H9 (cell line): ENCODE measurements around the gene TRPV5. TPM values are rescaled to one million over a fixed set of nuclear protein-coding genes. Genes with fewer than 3 reads are reported as not detected.
A peak's percentile ranks its signal among the peaks of the same experiment; 100 is the strongest.

Source experiments
- DNase-seq: peaks from one replicate; pipeline ENCODE4 v3.0.0-alpha.2; 2017
- H2AFZ ChIP-seq: one replicate; pipeline ENCODE4 v1.6.1; 2013; ENCODE audit warnings: mild to moderate bottlenecking, low read length, control low read depth, moderate library complexity
- H2AK5ac ChIP-seq: 2 replicates; pipeline ENCODE4 v1.6.1; 2013; ENCODE audit warnings: low read length, control low read depth, mixed read lengths; ENCODE audit not compliant: insufficient read length
- H2BK120ac ChIP-seq: one replicate; pipeline ENCODE4 v1.6.1; 2013; ENCODE audit warnings: low read depth, mild to moderate bottlenecking, low read length, control low read depth, inconsistent platforms; ENCODE audit not compliant: poor library complexity, severe bottlenecking
- H2BK12ac ChIP-seq: 2 replicates; pipeline ENCODE4 v1.6.1; 2013; ENCODE audit warnings: low read length, control low read depth, mixed read lengths, low read depth; ENCODE audit not compliant: insufficient read length
- H2BK15ac ChIP-seq: 2 replicates; pipeline ENCODE4 v1.6.1; 2013; ENCODE audit warnings: low read depth, low read length, control low read depth
- H2BK20ac ChIP-seq: one replicate; pipeline ENCODE4 v1.6.1; 2013; ENCODE audit warnings: low read depth, mild to moderate bottlenecking, low read length, control low read depth, inconsistent platforms; ENCODE audit not compliant: poor library complexity, severe bottlenecking
- H2BK5ac ChIP-seq: 2 replicates; pipeline ENCODE4 v1.6.1; 2013; ENCODE audit warnings: low read length, control low read depth, mixed read lengths; ENCODE audit not compliant: insufficient read length
- H3K14ac ChIP-seq: 2 replicates; pipeline ENCODE4 v1.6.1; 2013; ENCODE audit warnings: low read length, control low read depth; ENCODE audit not compliant: insufficient read depth
- H3K18ac ChIP-seq: 2 replicates; pipeline ENCODE4 v1.6.1; 2013; ENCODE audit warnings: low read depth, mild to moderate bottlenecking, mixed read lengths, low read length, control low read depth; ENCODE audit not compliant: insufficient read length
- H3K23ac ChIP-seq: 2 replicates; pipeline ENCODE4 v1.6.1; 2013; ENCODE audit warnings: low read length, control low read depth, mixed read lengths, low read depth; ENCODE audit not compliant: insufficient read length
- H3K23me2 ChIP-seq: 2 replicates; pipeline ENCODE4 v1.6.1; 2013; ENCODE audit warnings: low read depth, mild to moderate bottlenecking, mixed read lengths, low read length, control low read depth; ENCODE audit not compliant: insufficient read length, poor library complexity, severe bottlenecking
- H3K27ac ChIP-seq: 2 replicates; pipeline ENCODE4 v1.5.1; 2013; ENCODE audit warnings: low read length, control low read depth, mixed read lengths, low read depth; ENCODE audit not compliant: insufficient read length
- H3K27me3 ChIP-seq: 2 replicates; pipeline ENCODE4 v1.6.1; 2013; ENCODE audit warnings: low read length, control low read depth, inconsistent platforms; ENCODE audit not compliant: insufficient read depth
- H3K4ac ChIP-seq: 2 replicates; pipeline ENCODE4 v1.6.1; 2013; ENCODE audit warnings: low read depth, mild to moderate bottlenecking, control low read depth, inconsistent platforms, low read length, moderate library complexity
- H3K4me1 ChIP-seq: 2 replicates; pipeline ENCODE4 v1.6.1; 2013; ENCODE audit warnings: low read length, control low read depth, inconsistent platforms; ENCODE audit not compliant: insufficient read depth
- H3K4me2 ChIP-seq: 2 replicates; pipeline ENCODE4 v1.6.1; 2013; ENCODE audit warnings: low read length, control low read depth, mixed read lengths; ENCODE audit not compliant: insufficient read length, insufficient read depth
- H3K56ac ChIP-seq: 2 replicates; pipeline ENCODE4 v1.6.1; 2013; ENCODE audit warnings: low read depth, mild to moderate bottlenecking, mixed read lengths, low read length, control low read depth; ENCODE audit not compliant: insufficient read length
- H3K79me1 ChIP-seq: 2 replicates; pipeline ENCODE4 v1.6.1; 2013; ENCODE audit warnings: low read depth, mild to moderate bottlenecking, moderate library complexity, low read length, control low read depth, inconsistent platforms; ENCODE audit not compliant: insufficient read depth, poor library complexity, severe bottlenecking
- H3K79me2 ChIP-seq: 2 replicates; pipeline ENCODE4 v1.6.1; 2013; ENCODE audit warnings: low read length, control low read depth, inconsistent platforms; ENCODE audit not compliant: insufficient read depth
- H3K9ac ChIP-seq: 2 replicates; pipeline ENCODE4 v1.6.1; 2013; ENCODE audit warnings: low read length, control low read depth, mixed read lengths; ENCODE audit not compliant: insufficient read length; ENCODE audit errors: extremely low read depth
- H3K9me3 ChIP-seq: one replicate; pipeline ENCODE4 v1.6.1; 2013; ENCODE audit warnings: low read depth, low read length, inconsistent platforms; ENCODE audit not compliant: control insufficient read depth
- H3T11ph ChIP-seq: one replicate; pipeline ENCODE4 v1.6.1; 2013; ENCODE audit warnings: mild to moderate bottlenecking, low read length, control low read depth, inconsistent platforms
- H4K20me1 ChIP-seq: one replicate; pipeline ENCODE4 v1.6.1; 2013; ENCODE audit not compliant: control insufficient read depth, insufficient read length, insufficient read depth
- H4K5ac ChIP-seq: 2 replicates; pipeline ENCODE4 v1.6.1; 2013; ENCODE audit warnings: low read depth, mild to moderate bottlenecking, mixed read lengths, low read length, control low read depth; ENCODE audit not compliant: insufficient read length
- H4K8ac ChIP-seq: replicated peaks from 2 replicates; pipeline ENCODE4 v1.6.1; 2013; ENCODE audit warnings: low read length, control low read depth, mixed read lengths, low read depth; ENCODE audit not compliant: insufficient read length
- H4K91ac ChIP-seq: 2 replicates; pipeline ENCODE4 v1.6.1; 2013; ENCODE audit warnings: low read depth, mild to moderate bottlenecking, moderate library complexity, mixed read lengths, low read length, control low read depth; ENCODE audit not compliant: insufficient read length
- H3K27ac Mint-ChIP-seq, 3 experiments: 2 replicates in 2 of 3; 3 replicates in 1 of 3; pipeline ENCODE4 v1.8.0; 2020 to 2021; ENCODE audit warnings: mixed read lengths in 3 of 3, mild to moderate bottlenecking in 1 of 3, moderate library complexity in 1 of 3
- H3K27me3 Mint-ChIP-seq: 2 replicates; pipeline ENCODE4 v1.8.0; 2021; ENCODE audit warnings: low read depth, mild to moderate bottlenecking, moderate library complexity, mixed read lengths
- H3K36me3 Mint-ChIP-seq, 3 experiments: 2 replicates in 2 of 3; 3 replicates in 1 of 3; pipeline ENCODE4 v1.8.0; 2020 to 2021; ENCODE audit warnings: low read depth in 3 of 3, mixed read lengths in 3 of 3; ENCODE audit not compliant: insufficient read depth in 1 of 3
- H3K4me1 Mint-ChIP-seq, 2 experiments: 2 replicates each; pipeline ENCODE4 v1.8.0; 2020; ENCODE audit warnings: mixed read lengths in 2 of 2
- H3K4me3 Mint-ChIP-seq, 2 experiments: 2 replicates in 1 of 2; 3 replicates in 1 of 2; pipeline ENCODE4 v1.8.0; 2020 to 2021; ENCODE audit warnings: mild to moderate bottlenecking in 2 of 2, mixed read lengths in 2 of 2, moderate library complexity in 1 of 2
- H3K9me3 Mint-ChIP-seq, 2 experiments: 2 replicates in 1 of 2; 3 replicates in 1 of 2; pipeline ENCODE4 v1.8.0; 2020; ENCODE audit warnings: mild to moderate bottlenecking in 2 of 2, mixed read lengths in 2 of 2, moderate library complexity in 1 of 2
- WGBS: extraction: QIAGEN DNeasy Blood & Tissue Kit; methylation state at CpG from one replicate; pipeline ENCODE4 v1.1.7; 2013; ENCODE audit warnings: missing lambda C conversion rate, low lambda C conversion rate, mixed read lengths; ENCODE audit not compliant: insufficient read length; ENCODE audit errors: extremely low coverage; 5-methylcytosine and 5-hydroxymethylcytosine counted together
- total RNA-seq: library from RNA; stranded (reverse); gene quantifications from 2 replicates; pipeline ENCODE4 v1.2.1, GENCODE V29; 2021
- TF ChIP-seq, protein P1 (sequence below): fragments of 200-600 bp; sonication (generic); conservative IDR thresholded peaks from 3 replicates; pipeline ENCODE4 v1.8.0; 2021; ENCODE audit warnings: antibody characterized with exemption, mild to moderate bottlenecking

Gene TRPV5
- total RNA-seq, 1 experiment from 2014 or later: not detected

GRCh38 chr7:142883571-142884285 is 49.8 kb downstream of the TRPV5 start:
- Mint-ChIP-seq H3K27ac (no peak overlapping the region), H3K4me3 (no peak overlapping the region), H3K27me3 (peaks cover 13% of the 10 kb centered on the region; the same call in 1 of the 2 replicates), H3K4me1 (peaks cover 12 to 13% of the 10 kb centered on the region in 2 experiments), H3K9me3 (no peaks in the 10 kb centered on the region; a peak in 1 of 5 replicates), H3K36me3 (peaks cover 0 to 2% (median 0%) of the 10 kb centered on the region in 3 experiments; a peak in 2 of 7 replicates)
- H3K14ac ChIP-seq: no peak overlapping the region
- no peak overlapping the region for H3K18ac ChIP-seq
- no peaks in the 10 kb centered on the region for H3K9me3 ChIP-seq
- H3K9ac ChIP-seq: no peak overlapping the region
- no peaks in the 10 kb centered on the region for H3K79me1 ChIP-seq
- TF ChIP-seq, protein P1, sequence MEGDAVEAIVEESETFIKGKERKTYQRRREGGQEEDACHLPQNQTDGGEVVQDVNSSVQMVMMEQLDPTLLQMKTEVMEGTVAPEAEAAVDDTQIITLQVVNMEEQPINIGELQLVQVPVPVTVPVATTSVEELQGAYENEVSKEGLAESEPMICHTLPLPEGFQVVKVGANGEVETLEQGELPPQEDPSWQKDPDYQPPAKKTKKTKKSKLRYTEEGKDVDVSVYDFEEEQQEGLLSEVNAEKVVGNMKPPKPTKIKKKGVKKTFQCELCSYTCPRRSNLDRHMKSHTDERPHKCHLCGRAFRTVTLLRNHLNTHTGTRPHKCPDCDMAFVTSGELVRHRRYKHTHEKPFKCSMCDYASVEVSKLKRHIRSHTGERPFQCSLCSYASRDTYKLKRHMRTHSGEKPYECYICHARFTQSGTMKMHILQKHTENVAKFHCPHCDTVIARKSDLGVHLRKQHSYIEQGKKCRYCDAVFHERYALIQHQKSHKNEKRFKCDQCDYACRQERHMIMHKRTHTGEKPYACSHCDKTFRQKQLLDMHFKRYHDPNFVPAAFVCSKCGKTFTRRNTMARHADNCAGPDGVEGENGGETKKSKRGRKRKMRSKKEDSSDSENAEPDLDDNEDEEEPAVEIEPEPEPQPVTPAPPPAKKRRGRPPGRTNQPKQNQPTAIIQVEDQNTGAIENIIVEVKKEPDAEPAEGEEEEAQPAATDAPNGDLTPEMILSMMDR: no peak
- no peaks in the 10 kb centered on the region; the same call in 1 of the 2 replicates for H3K4me1 ChIP-seq
- H3K56ac ChIP-seq: no peak overlapping the region
- H3K79me2 ChIP-seq: no peaks in the 10 kb centered on the region; the same call in 1 of the 2 replicates
- H2BK120ac ChIP-seq: no peak overlapping the region
- H4K91ac ChIP-seq: no peak overlapping the region
- H3K23ac ChIP-seq: no peak overlapping the region
- H4K5ac ChIP-seq: no peak overlapping the region
- H4K20me1 ChIP-seq: peaks cover 2% of the 10 kb centered on the region
- no peak overlapping the region for H2AK5ac ChIP-seq
- no peak overlapping the region for H3K4me2 ChIP-seq
- H3K27me3 ChIP-seq: no peaks in the 10 kb centered on the region
- no peak overlapping the region for H4K8ac ChIP-seq
- H3T11ph ChIP-seq: no peak overlapping the region
- no peak overlapping the region for H2BK5ac ChIP-seq
- no CpG with 5 or more reads among the region's 7 CpGs for WGBS
- DNase-seq: peak; percentile 14
- H2BK20ac ChIP-seq: no peak overlapping the region
- no peak overlapping the region for H2AFZ ChIP-seq
- peaks cover 3% of the 10 kb centered on the region for H3K23me2 ChIP-seq
- H2BK15ac ChIP-seq: no peak overlapping the region
- H3K27ac ChIP-seq: no peak overlapping the region
- no peak overlapping the region for H3K4ac ChIP-seq
- no peak overlapping the region for H2BK12ac ChIP-seq
